GF-D8 (cell line): ENCODE data around the gene DHRSX.
"Not testable (repeated sequence)": the region's sequence is repeated elsewhere in the genome, so short reads cannot be mapped to it uniquely, and the experiment has no call there.

Source experiments
- DNase-seq: peaks from one replicate; lab custom pipeline; 2025; lab: John Stamatoyannopoulos, UW

Gene DHRSX

DNA sequence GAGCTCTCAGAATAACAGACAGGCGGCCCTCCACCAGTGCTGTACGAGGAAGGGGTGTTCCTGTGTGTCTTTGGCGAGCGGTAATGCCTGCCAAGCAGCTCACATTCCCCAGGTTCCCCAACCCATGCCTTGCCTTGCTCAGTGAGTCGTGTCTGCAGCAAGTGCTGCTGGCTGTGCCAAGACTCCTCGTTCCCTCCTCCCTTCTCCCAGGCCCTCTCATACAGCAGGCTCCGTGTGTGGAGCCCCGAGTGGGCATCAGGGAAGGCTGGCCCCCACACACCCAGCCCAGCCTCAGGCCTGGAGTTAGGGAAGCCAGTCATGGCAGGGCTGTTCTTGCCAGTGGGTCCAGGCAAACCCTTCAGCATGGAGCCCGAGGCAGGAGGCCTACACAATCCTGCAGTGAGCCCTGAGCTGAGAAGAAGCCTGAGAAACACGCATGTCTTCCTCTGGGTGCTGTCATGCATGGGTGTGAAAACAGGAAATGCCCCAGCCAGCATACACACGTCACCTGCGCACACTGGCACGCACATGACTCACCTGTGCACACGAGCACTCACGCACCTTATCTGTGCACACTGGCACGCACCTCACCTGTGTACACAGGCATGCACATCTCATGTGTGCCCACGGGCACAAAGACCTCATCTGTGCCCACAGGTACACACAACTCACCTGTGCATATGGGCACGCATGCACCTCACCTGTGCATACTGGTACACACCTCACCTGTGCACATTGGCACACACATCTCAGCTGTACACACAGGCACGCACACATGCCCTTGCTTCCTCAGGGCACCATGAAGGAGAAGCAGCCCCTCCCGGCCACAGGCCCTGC lies 238.7 kb downstream of the DHRSX start:
- no peak for DNase-seq

DNA sequence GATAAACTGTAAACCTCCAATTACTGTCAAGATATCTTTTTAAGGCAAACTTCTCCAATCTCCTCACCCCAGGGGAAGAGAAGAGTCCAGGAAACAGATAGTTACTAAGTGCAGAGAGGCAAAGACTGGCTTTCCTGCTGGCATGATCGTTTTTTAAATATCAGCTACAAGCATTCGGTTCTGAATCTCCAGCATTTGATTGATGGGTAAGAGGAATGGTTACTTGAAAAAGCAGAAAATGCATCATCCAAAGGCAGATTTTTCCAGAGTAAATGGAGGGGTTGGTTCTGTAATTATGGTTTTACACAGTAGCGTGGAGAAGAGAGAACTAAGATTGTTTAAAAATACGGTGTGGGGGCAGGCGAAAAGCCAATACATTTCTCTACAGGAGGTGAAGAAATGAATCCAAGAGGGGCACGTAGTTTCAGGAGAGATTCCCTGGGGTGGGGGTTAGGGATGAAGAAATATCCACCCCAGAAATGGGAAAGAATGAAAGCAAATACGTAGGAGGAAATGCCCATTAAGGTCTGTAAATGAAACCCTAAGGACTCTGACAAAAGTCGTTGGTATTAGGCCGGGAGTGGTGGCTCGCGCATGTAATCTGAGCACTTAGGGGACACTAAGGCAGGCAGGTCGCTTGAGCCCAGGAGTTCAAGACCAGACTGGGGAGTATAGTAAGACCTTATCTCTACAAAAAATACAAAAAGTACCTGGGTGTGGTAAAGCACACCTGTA lies 248.3 kb downstream of the DHRSX start:
- DNase-seq, result no peak

DNA sequence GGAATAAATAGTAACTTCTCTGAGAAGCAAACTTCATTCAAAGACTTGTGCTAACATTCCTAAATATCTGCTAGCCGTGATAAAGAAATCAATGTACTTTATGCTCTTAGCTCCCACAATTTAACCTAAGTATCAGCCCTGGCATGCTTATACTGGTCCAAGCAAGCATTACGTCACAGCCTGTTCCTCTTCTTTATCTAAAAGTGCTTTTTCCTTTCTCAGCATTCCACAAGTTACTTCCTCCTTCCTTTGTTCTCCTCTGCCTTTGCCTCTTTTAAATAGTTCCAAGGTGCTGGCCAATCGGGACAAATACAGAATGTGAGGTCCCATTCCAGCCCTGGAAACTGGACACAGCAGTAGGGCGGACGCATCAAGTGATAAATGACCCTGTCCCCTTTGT lies 249.6 kb downstream of the DHRSX start:
- DNase-seq, result no peak

DNA sequence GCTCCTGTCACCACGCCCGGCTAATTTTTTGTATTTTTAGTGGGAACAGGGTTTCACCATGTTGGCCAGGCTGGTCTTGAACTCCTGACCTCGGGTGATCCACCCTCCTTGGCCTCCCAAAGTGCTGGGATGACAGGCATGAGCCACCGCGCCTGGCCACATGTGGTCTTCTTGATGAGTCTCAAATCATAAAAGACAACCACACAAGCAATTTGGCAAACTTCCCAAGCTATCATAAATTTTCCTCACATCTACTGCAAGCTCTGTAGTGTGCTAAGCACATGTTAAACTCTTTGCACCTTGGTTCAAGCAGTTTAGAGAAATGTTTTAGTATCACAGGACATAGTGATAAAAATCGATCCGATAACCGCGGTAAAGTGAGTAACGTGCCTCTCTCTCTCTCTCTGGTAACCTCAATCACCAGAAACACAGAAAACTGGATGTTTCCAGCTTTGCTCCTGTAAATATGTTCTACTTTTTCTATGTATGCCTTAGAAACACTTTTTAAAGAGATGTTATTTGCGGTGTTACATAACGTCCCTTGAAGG lies 256.8 kb downstream of the DHRSX start:
- DNase-seq, result no peak

DNA sequence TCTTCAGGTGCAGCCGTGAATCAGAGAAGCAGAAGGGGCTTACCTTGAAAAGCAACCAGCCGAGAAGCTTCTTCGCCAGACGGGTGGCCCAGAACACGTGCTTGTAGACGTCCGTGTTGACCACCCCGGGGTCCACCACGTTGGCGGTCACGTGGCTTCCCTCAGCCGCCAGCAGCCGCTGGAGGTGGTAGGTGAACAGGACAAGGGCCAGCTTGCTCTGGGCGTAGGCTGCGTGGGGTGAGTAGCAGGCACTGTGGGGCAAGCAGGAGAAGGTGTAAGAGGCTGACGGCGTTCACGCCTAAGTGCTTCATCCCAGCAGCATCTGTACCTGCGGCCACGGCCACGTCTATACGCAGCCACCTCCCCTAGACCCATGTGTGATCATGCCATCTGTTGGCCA lies 257.8 kb downstream of the DHRSX start:
- no peak for DNase-seq

DNA sequence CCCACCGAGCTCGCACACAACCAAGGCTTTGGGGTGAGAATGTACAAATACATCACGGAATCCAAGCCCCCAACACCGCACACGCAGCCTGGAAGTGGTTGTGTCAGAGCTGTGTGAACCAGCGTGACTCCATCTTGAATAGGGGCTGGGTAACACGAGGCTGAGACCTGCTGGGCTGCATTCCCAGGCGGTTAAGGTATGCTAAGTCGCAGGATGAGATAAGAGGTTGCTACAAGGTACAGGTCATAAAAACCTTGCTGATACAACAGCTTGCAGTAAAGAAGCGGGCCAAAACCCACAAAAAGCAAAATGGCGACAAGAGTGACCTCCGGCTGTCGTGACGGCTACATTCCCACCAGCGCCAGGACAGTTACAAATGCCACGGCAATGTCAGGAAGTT lies 258.4 kb downstream of the DHRSX start:
- no peak for DNase-seq

DNA sequence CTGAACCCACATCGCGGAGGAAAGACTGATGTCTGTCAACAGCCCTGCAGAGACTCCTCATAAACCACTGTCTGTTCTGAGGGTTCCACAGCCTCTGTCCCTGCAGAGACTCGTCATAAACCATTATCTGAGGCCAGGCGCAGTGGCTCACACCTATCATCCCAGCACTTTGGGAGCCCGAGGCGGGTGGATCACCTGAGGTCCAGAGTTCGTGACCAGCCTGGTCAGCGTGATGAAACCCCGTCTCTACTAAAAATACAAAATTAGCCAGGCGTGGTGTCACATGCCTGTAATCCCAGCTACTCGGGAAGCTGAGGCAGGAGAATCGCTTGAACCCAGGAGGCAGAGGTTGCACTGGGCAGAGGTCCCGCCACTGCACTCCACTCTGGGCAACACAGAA lies 259.3 kb downstream of the DHRSX start:
- DNase-seq, result not testable (repeated sequence)

DNA sequence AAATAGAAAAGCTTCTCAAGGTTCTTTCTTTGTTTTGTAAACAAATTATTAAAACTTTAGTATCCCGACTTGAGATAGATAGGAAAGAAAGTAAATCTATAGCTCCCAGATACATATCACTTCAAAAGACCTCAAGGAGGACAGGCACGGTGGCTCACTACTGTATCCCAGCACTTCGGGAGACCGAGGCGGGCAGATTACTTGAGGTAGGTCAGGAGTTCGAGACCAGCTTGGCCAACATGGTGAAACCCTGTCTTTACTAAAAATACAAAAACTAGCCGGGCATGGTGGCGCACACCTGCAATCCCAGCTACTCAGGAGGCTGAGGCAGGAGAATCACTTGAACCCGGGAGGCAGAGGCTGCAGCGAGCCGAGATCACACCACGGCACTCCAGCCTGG lies 260.0 kb downstream of the DHRSX start:
- not testable (repeated sequence) for DNase-seq

DNA sequence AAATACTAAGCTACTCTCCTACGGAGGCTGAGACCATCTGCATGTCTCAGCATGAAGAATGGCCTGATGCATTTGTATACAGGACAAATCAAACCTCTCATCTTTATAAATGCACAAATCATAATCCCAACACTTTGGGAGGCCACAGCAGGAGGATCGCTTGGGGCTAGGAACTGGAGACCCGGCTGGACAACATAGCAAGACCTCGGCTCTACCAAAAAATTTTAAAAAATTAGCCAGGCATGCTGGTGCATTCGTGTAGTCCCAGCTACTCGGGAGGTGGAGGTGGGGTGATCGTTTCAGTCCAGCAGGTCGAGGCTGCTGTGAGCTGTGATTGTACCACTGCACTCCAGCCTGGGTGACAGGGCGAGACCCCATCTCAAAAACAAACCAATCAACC lies 262.8 kb downstream of the DHRSX start:
- no peak for DNase-seq

DNA sequence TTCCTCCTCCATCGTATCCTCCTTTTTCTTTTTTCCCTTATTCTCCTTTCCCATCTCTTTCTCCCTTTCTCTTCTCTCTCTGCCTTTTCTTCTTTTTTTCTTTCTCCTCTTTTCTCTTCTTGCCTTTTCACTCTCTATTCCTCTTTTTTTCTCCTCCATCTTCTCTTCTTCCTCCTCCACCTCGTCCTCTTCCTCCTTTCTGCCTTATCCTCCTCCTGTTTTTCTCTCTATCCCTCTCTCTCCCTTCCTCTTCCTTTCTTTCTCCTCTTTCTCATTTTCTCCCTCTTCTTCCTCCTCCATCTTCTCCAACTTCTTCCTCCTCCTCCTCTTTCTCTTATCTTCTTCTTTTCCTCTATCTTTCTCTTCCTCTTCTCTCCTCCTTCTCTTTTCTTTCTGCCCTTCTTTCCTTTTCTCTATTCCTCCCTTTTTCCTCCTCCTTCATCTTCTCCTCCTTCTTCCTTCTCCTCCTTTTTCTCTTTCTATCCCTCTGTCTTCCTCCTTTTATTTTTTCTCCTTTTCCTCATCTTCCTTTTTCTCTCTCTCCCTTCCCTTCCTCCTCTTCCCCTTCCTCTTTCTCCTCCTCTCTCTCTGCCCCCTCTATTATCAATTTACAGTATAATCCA lies 269.1 kb downstream of the DHRSX start:
- no peak for DNase-seq

DNA sequence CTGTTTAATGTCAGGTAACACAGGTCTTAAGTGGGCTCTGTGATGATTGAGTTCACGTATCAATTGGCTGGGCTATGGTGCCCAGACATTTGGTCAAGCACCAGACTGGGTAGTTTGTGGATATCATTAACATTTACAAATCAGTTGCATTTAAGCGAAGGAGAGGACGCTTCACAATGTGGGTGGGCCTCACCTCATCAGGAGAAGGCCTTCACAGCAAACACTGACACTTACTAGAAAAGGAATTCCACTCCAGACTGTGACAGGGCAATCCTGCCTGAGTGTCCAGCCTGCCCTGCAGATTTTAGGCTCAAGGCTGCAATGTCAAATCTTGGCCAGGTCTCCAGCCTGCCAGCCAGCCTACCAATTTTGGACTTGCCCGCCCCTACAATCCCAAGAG lies 270.3 kb downstream of the DHRSX start:
- DNase-seq, result no peak

DNA sequence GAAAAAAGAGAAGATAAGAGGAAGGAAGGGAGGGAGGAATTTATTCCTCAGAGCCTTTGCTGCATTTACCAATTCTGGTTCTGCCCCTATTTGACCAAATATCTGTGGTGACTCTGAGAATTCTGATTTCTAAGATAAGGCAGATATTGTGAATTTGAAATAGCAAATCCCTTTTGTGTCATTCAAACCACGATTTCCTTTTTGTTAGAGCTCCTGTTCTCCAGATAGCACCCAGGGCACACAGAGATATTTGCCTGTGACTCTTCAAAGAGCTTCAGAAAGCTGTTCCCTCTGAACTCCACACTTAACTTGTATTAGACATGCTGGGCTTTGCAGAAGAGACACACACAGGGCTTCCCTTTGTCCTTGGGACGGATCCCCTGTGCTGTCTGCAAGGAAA lies 272.2 kb downstream of the DHRSX start:
- DNase-seq, result no peak

DNA sequence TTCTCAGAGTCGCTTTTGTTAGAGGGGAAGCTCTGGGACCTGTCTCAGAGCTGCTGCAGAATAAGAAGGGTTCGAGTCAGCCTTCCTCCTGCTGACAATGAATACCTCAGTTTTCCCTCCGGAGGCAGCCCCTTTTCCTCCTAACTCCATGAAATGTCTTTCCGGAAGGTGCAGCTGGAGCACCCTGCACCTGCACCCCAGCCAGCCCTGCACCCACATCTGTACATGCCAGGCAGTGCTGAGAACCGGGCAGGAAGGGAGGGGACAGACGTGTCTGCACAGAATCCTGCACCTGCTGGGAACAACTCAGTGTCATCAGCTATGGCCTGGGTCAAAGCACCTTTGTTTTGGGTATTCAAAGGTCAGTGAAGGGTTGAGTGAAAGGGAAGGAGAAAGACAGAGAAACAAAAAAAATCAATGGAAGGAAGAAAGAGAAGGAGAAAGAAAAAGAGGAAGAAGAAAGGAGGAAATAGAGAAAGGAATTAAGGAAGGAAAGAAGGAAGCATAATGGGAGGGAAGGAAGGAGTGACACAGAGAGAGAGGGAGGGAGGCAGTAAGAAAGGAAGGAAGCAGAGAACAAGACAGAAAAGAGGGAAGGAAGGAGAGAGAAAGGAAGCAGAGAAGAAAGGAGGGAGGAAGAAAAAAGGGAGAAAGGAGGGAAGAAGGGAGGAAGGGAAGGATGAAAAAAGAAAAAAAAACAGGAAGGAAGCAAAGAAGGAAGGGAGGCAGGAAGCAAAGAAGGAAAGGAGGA lies 273.7 kb downstream of the DHRSX start:
- no peak for DNase-seq

DNA sequence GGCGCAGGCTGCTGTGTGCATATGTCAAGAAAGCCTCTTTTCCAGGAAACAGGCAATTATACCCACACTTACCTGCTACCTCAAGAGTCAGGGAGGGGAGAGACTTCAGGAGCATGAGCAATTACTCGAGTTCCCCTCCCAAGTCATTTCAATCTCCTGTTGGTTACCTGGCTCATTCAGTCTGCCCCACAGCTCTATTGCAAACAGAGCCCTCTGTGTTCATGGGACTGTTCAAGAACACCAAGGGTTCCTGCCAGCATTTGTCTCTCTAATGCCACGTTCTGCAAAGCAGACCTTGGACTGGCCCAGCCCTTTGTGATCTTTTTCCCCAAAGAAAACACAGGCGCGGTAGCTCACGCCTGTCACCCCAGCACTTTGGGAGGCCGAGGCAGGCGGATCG lies 274.6 kb downstream of the DHRSX start:
- no peak for DNase-seq

DNA sequence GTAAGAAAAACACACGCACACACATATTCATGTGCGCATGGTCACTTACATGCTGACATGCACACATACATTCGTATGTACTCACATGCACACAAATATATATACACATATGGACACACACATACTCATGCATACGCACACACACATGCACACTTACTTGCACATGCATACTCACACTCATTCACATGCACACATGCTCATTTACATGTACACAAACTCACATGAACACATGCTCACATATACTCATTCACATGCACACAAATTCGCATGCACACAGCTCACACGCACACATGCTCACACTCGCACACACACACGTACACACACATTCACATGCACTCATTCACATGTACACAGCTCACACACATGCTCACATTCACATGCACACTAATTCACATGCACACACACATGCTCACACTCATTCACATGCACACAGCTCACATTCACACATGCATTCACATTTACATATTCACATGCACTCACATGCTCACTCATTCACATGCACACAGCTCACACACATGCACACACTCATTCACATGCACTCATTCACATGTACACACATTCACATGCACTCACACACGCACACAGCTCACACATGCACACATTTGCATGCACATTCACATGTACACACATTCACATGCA lies 276.1 kb downstream of the DHRSX start:
- DNase-seq, result no peak

DNA sequence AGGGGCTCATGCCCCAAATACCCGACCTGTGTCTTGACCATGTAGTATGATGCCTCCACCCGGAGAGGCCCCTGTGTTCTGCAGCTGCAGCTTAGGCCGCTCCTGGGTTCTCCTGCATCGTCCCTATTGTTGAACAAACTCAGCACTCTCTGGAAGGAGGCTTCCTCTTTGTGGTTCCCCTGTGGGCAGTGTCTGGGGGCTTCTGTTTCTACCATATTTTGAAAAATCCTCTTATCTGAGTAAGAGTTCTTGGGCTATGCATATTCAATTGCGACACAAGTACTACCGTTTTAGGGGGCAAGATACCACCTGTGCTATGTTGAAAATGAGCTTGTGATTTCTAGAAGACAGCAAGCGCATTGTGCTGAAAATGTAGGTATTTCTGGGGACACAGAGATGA lies 276.6 kb downstream of the DHRSX start:
- no peak for DNase-seq

DNA sequence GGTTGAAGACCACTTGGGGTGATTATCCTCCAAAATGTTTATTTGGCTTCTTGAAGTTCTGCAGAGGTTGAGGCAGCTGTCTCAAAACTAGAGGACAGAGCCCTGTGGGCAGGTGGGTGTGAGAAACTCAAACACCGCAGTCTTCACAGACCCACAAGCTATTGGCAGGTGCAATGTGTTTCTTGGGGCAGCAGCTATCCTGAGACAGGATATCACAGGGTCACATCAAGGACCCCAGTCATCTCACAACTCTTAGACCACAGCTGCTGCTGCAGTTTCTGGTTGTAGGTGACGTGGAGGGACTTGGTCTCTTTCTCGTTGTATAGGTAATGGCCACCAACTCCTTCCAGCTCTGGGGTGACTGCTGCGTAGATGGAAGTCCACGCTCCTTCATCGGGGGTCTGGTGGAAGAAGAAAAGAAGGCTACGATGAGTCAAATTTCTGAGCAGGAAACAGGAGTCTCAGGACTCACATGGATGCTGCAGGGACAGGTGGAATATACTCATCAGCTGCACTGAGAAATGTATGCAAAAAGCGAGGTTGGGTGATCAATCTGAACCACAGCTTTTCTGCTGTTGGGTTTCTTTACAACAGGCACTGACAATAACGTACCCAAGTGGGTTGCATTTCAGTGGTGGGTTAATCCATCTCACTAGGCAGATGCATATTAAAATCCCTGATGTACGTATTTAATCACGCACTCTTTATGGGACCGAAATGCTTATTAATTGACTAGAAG lies 279.8 kb downstream of the DHRSX start:
- DNase-seq, result no peak

DNA sequence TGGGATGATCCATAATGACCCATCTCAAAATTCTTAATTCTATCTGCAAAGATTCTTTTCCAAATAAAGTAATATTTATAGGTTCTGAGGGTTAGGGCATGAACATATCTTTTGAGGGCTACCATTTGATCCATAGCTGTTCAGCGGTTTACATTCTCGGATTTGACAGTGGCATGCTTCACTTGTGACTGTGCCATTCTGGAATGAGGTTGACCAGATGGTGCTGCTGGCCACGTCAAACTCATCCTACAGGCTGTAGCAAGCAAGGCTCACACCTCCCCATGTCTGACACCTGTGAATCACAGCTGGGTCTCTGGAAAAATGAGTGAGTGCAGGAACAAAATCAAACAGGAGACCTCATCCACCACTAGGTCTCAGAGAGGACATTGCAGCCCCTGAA lies 280.5 kb downstream of the DHRSX start:
- no peak for DNase-seq

DNA sequence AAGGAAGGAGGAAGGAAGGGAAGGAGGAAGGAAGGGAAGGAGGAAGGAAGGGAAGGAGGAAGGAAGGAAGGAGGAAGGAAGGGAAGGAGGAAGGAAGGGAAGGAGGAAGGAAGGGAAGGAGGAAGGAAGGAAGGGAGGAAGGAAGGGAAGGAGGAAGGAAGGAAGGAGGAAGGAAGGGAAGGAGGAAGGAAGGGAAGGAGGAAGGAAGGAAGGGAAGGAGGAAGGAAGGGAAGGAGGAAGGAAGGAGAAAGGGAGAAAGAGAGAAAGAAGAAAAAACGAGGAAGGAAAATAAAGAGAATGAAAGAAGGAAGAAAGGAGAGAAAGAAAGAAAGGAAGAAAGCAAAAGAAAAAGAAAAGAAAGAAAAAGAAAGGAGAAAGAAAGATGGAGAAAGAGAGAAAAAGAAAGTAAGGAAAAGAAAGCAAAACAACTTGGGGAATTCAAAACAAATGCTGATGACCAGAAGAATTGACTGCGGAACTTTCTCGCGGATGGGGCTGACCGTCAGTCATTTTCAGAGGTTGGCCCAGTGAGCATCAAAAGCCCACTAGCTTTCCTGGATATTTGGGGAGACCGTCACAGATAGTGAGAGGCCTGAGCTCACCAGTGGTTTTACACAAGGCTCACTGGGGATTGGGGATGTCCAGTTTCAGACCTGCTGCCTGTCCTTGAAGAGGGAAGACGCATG lies 286.5 kb downstream of the DHRSX start:
- not testable (repeated sequence) for DNase-seq

DNA sequence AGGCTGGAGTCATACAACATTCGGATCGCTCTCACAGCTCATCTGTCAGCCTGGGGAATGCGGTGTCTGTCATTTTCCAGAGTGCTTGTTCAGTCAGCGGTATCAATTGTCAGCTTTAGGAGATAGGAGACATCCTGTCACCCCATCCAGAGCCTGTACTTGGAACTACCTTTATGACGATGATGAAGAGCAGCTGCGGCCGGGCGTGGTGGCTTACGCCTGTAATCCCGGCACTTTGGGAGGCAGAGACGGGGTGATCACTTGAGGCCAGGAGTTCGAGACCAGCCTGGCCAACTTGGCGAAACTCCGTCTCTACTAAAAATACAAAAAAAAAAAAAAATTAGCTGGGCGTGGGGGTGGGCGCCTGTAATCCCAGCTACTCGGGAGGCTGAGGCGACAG lies 289.1 kb downstream of the DHRSX start:
- DNase-seq, result not testable (repeated sequence)
